Ecto neural progenitor cell (in vitro differentiated cells): ENCODE measurements around the gene NECAB2.

Experiments
- DNase-seq: peaks from one replicate; pipeline ENCODE4 v3.0.0-alpha.2; 2018; ENCODE audit warnings: low spot score

Gene NECAB2

DNA sequence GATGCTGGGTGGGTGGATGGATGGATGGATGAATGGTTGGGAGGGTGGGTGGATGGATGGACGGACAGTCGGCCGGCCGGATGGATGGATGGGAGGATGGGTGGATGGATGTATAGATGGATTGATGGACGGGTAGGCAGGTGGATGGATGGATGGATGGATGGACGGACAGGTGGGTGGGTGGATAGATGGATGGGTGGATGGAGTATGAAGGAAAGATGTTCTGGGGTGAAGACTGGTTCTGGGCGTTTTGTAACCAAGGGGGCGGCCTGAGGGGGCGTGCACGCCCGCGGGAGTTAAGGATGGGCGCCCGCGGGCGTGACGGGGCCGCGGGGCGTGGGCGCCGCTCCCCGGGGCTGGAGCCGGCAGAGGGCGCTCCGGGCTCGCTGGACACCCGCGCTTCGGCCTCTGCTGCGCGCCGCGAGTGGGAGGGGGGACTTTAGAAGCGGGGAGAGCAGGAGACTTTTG, at the start of gene NECAB2:
NECAB2 (plus strand) TSS at position 407 of the 468 bp plus-strand sequence. CDS start 405 bp downstream, outside the sequence.
- peak; percentile 80 for DNase-seq

DNA sequence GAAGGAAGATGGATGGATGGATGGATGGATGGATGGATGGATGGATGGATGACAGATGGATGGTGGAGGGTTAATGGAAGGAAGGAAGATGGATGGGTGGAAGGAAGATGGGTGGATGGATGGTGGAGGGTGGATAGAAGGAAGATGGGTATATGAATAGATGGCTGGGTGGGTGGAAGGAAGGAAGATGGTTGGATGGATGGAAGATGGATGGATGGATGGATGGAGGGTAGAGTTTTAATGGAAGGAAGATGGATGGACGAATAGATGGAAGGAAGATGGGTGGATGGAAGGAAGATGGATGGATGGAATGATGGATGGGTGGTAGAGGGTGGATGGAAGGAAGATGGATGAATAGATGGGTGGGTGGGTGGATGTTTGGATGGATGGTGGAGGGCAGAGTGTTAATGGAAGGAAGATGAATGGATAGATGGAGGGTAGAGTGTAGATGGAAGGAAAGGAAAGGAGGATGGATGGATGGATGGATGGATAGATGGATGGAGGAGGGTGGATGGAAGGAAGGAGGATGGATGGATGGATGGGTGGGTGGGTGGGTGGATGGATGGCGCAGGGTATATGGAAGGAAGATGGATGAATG, 47.1 kb upstream of the NECAB2 start:
- no peak for DNase-seq

DNA sequence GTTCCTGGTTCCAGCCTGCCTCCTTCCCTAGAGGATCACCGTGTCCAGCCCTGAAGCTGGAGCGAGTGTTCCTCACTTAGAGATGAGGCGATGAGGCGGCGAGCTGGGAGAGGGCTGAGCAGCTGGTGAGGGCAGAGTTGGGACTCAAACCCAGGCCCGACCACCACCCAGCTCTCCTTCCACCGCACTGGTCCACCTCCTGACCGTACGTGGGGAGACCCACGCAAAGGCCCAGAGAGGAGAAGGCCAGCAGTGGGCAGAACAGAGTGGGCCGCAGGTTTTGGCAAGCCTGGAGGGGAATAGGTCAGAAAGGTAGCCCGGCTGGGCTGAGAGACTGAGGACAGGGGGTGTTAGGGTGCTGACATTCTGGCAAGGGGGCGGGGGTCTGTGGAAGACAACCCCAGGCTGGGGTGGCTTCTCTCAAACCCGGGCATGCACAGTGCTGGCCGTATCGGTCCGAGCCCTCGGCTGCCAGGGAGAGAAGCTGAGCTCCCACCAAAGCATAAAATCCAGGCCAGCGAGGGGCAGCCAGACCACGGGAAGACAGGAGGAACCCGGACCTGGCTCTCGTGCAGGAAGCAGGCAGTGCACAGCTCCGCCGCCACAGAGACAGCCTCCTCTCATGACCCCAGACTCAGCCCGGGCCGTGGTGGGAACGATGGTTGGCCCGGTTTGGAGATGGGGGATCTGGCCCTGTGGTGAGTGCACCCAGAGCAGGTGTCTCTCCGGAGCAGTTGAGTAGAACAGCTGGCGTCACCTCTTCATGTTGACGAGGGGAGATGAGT, 44.3 kb upstream of the NECAB2 start:
- no peak for DNase-seq

DNA sequence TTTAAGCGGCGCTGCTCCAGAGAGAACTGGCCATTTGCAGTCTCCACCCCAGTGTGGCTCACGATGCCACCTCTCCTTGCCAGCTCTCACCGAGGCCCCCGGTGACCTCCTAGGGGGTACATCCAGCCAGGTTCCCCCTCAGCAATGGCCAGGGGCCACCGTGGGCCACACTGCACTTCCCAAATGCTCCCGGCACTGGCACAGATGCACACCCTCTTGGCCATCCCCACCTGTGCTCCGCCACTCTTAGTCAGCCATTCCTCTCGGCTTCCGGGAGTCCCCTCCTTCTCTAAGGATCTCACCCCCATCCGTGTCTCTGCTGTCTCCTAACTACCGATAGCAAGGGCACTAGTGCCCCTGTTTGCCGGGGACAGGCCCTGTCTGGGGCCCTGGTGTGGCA, 43.4 kb upstream of the NECAB2 start:
- no peak for DNase-seq

DNA sequence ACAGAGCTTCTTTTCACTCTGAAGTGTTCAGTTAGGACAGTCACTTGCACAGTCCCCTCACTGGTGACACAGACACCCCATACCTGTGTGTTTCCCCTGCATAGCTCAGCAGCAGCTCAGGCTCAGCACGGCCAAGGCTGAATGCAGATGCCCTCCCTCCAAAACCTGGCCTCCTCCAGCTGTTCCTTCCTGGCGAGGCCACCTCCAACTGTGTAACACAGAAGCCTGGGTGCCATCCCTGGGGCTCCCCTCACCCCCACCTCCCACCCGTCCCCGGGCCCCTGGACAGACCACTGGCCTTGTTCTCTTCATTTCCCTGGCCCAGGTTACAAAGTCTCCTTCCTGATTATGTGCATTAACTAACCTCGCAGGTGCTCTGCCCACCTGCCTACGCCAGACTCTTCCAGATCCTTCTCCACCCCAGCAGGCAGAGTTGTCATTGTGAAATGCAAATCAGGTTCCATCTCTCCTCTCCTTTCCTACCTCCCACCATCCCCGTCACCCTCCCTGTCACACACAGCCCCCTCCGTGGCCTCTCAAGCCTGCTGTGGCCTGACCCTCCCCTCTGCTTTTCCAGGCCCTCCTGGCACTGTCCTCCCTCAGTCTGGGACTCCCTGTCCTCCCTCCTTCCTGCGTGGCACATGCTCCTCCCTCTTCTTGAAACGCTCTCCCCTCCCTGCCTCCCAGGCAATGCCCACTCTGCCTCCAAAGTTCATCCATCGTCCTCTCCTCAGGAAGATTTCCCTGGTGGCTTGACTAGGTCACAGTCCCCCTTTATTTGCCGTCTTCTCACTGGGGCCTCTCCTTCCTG, 42.7 kb upstream of the NECAB2 start:
- no peak for DNase-seq

DNA sequence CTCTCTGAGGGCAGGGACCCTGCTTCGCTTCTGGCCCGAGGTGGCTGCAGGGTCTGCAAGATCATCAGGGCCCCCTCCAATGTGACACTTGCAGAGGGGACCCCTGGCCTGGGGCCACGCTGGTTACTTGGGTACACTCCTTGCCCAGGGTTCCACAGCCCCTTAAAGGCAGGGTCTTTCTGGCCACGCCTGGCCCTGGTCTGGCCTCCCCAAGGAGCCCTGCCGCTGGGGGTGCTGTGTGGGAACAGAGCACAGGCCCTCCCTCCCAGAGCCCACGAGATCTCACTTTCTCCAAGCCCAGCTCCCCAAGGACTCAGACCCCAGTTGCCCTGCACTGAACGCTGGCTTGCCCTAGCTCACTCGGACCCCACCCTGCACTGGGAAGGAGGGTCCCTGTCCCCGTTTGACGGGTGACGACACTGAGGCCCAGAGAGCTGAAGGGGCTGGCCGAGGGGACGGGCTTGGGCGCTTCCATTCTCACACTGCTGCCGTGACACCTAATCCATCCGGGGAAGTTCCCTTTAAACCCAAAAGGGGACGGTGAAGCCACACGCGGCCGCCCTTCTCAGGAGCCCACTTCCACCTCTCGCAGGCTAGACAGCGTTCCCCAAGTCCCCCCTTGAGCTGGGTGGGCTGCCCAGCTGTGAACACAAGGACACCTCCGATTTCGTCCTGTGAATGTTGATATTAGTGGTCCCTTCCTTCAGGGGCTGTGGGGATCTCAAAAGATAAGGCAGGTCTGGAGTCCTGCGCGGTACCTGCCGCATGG, 41.9 kb upstream of the NECAB2 start:
- DNase-seq = no peak

DNA sequence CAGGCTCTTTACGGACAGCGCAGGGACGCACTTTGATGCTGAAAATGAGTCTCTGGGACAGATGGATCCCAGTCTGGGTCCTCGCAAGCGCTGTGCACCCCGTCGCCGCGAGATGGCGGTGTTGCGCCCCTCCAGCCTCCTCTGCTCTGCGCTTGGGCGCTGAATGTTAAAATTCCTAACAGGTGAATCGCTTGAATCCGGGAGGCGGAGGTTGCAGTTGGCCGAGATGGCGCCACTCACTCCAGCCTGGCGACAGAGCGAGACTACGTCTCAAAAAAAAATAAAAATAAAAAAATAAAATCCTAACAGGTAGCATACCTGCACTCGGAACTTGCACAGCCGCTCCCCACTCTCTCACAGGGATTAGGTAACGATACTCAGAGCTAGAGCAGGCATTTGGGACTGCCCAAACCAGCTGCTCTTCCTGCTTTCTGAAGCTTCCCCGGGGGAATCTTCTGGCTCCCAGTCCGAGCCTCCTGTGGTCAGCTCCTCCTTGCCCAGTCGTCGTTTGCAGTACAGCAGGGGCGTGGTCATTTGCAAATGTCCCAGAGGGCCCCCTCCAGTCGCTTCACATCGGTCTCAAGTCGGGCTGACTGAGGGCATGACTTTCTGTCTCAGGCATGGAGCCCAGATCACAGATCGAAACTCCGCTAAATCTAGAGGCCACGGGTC, 41.2 kb upstream of the NECAB2 start:
- peak; percentile 88 for DNase-seq

DNA sequence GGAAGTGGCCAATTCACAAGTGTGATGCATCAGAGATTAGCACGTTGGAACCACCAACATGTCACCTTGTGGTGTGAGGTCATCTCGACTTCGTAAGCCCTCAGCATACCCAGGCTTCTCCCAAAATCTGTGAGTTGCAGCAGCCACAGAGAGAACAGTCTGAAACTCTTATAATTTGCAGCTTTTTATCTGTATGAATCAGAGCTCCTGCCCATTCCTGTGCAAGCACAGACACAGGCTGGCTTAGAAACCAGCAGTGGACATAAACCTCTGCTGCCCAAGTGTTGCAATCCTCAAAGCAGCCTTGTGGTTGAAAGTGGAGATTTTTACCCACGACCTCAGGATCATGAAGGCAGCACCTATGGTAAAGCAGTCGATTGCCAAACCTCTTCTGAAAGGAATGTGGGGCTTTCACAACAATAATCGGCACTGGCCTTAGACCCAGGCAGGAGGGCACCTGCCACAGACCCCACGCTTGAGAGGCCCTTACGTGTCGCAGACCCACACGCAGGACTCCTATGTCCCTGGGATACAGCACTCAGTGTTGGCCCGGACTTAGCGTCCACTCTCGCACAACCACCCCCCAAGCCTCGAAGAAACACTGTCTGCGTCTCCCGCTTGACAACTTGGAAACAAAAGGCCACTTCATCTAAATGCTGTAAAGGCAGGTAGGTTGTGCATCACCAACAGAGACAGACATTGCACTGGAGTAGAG, 39.5 kb upstream of the NECAB2 start:
- no peak for DNase-seq

DNA sequence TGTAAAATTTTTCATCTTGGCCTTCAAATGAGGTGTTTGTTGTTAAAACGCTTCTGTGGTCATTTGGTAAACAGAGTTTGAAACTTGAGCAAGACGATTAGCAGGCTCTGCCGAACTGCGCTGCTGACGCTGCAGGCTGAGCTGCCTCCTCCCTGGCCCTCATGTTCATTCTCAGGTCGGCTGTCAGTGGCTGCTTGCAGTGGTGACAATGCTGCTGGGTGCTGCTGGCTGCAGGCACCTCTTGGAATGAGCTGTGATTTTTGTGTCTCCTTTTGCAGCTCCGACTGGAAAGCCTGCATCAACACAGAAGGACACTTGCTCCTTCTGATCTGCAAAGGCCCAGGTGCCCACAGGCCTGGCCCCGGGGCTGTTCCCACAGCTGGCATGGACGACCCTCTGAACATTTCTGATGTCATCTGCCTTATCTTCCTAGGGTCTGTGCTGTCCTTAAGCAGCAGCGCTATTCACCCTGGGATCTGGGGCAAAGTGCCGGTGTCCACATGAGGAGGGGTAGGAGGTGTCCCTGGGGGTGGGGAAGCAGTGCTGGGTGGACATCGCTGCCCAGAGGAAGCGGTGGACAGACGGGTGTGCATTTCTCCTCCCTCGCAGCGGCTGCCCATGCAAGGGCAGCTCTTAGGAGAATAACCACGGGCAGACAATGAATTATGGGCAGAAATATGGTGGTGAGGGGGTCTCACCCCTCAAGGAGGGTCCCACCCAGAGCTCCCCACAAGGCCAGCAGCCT, 38.1 kb upstream of the NECAB2 start:
- DNase-seq = no peak

DNA sequence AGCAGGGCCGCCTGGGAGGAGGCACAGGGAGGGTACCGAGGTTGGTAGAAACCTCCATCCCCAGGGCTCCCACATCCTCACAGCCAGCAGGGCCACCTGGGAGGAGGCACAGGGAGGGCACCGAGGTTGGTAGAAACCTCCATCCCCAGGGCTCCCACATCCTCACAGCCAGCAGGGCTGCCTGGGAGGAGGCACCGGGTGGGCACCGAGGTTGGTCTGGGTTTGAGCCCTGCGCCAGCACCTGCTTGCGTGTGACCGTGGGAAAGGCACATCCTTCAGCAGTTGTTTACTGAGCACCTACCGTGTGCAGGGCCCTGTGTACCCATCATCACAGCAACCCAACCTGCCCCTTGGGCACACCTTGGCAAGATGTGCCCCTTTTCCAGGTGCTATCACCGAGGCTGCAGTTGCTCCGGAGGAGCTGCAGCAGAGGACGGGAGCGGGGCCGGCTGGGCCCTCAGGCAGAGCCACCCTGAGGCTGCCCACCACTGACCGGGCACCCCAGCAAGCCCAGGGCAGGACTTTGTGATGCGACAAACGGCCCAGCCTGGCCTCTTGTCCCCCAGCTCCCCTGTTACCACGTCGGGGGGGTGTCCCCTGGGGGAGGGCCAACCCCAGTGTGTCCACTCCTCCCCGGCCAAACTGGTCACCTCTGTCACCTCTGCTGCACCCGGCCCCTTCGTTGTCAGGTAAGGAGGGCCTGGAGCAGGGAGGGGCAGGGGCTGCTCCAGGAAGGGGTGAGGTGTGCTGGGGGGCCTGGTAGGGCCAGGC, 37.1 kb upstream of the NECAB2 start:
- DNase-seq = no peak

DNA sequence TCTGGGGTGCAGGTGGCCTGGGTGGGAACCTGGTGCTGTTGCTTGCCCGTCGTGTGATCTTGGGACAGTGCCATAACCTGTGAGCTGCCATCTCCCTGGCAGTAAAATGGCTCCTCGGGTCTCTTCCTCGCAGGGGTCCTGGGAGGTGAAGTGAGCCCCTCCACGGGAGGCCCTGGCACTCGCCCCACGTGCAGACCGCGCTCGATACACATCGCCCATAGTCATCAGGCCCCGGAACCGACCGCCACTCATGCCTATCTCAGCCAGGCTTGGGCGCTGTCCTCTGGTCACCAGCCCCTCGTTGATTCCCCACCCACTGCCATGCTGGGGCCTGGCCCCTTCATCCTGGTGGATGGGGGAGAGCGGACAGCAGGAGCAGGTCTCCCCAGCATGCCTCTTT, 36.5 kb upstream of the NECAB2 start:
- DNase-seq = no peak

DNA sequence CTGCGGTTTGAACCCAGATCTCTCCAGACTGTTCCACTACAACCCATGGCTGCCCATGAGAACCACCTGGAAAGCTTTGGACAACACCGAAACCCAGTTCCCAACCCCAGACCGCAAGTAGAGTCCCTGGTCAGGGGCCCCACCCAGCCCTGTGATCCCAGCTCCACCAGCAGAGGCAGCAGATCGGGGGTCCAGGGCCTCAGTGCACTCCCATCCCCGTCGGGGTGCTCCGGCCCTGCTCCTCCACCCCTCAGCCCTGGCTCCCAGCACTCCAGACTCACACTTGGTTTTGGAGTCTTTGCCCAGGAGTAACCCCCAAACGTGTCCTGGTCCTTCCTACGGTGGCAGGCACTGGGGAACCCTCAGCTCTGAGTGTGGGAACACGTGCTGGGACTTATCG, 35.7 kb upstream of the NECAB2 start:
- DNase-seq = no peak

DNA sequence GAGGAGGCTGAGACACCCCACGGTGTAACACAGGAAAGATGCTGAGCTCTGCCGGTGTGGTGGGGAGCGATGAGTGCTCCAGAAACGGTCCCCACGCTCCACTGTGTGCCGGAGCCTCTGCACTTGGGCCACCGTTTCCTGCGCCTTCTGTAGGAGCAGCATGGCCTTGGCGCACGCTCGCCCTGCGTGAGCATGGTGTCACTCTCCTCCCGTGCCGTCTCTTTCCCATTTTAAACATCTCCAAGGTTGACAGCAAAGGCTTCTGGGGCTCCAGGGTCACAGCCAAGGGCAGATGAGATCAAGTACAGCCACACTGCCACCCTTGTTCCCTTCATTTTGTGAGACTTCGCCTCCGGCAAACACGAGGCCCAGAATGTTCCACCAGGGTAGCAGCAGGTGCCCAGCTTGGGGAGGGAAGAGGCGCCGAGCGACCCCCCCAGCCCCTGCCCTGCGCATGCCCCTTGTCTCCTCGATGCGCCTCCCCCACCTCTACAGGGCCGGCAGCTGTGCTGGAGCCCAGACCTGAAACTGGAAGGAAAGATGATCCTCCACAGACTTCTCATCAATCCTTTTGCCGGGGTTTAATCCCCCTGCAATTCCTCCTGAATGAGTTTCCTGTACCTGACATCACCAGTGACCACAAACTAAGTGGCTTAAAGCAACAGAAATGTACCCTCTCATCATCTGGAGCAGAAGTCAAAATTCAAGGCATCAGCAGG, 34.9 kb upstream of the NECAB2 start:
- DNase-seq = no peak

DNA sequence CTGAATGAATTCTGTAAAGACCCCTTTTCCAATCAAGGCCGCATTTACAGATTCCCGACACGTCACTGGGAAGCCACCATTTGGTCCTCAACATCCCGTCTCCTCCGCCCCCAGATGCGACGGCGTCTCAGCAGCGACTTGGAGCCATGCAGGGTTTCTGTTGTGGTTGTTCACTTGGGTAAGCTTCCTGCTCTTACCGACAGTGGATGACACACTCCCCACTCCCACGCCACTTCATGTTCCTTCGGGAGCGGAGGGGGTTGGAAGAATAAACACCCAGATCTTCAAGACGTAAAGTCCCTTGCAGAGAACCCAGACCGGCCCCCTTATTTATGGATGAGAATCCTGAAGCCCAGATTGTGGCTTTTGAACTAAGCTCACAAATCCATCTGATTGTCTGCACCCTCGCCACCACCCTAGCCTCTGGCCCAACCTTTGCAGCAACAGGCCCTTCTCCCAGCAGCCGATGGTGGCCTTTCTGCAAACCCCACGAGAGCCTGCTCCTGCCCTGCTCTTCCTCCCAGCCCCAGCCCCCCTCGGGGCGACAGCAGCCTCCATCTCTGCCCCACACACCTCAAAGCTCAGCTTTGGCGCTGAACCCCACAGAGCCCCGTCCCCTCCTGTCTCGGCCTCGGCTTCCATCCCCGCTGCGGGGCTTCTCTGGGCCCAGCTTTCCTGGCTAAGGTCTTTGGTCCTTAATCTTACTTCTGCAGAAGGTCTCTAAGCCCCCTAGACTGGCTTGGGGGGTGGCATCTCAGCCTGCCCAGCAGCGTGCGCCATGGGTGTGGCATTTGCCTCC, 34.0 kb upstream of the NECAB2 start:
- DNase-seq = no peak

DNA sequence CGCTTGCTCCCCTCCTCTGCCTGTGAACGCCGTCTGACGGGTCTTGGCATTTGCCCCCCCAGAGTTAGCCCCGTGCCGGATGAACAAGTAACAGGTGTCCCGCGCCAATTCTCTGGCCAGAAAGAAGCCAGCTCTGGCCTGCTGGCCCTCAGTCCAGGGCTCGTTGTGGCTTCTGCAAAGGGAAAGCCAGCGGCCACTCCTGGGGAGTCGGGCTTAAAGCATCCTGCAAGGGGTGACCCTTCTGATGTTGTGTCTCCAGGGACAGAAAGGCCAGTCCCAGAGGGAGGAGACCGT, 33.4 kb upstream of the NECAB2 start:
- no peak for DNase-seq

DNA sequence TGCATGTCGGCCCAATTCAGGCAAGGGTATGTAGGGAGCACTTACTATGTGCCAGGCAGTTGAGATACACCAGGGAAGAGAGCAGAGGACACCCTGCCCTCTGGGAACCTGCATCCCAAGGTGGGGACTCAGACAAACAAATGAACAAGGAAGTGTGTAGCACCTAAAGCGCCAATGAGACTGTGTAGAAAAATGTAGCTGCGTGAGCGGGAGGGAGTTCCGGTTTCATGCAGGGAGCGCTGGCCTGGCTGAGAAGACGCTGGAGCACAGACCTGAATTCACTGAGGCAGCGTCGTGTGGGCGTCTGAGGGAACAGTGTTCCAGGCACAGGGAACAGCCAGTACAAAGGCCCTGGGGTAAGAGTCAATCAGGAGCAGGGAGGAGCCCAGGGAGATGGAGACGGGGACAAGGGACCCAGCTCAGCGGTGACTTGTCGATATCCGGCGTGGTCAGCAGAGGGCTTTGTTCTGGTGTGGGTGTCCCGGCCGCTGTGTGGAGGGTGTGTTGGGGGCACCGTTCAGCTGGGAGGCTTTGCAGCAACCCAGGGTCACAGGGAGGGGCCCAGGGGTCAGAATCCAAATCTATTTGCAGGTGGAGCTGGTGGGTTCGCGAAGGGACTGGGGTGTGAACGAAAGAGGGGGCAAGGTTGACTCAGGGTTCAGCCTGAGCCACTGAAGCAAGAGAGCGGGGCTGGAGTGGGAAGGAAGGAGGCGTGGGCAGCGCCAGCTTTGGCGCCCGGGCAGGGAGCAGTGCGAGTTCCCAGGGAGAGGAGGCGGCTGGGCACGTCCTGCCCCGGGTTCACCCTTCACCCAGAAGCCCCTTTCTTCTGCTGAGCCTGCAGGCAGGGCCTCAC, 32.8 kb upstream of the NECAB2 start:
- DNase-seq = no peak

DNA sequence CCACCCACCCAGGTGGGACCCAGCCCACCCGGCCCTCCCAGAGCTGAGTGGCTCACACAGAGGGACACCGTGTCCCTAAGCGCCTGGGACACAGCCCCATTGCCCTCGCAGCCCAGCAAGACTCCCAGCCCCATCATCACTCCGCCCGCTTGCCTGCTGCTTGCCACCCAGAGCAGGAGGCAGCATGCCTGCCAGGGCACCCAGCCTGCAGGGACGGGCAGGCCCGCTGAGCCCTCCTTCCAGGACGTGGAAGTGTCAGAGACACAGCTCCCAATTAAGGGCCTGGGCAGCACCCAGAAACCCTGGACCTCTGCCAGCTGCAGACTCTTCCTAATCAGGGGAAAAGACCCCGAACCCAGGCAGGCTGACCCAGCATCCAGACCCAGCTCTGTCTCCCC, 32.2 kb upstream of the NECAB2 start:
- no peak for DNase-seq
